ENCODE data around the gene INO80. TPM values are rescaled to one million over a fixed set of nuclear protein-coding genes. Genes with fewer than 3 reads are reported as not detected.

The INO80 gene
- total RNA-seq, 4 donors from 2014 or later, result 15.2 to 24.8 (median 22.3) TPM

DNA sequence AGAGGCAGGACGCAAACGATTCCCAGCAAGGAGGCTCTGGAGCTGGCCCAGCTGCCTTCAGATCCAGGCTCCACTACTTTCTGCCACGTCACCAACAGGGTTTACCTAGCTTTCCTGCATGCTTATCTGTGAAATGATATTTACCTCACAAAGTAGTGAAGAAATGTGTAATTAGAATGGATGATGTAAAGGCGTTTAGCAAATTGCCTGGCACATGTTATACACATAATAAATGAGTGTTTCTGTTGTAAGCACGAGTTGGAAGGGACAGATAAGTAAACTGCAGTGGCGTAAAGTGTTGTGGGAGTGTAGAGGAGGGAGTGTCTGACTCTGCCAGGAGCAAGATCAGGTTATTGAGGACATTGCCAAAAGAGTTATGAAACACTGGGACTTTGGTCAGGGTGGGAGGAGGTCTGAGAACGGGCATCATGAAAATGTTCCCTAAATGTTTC is 166.3 kb downstream of the INO80 start:
- H3K27me3 ChIP-seq, result no peaks in the 10 kb centered on the region
- H3K9me3 ChIP-seq, result no peaks in the 10 kb centered on the region
- no peaks in the 10 kb centered on the region for H3K36me3 ChIP-seq
- intact Hi-C loops (cut with DNase I), result no loop called here
- H3K4me3 ChIP-seq, result no peak overlapping the region
- 43 to 55% methylated on average over 7 of the region's 7 CpGs for WGBS, 2 donors
- no peak for DNase-seq
- TF ChIP-seq, protein P1, sequence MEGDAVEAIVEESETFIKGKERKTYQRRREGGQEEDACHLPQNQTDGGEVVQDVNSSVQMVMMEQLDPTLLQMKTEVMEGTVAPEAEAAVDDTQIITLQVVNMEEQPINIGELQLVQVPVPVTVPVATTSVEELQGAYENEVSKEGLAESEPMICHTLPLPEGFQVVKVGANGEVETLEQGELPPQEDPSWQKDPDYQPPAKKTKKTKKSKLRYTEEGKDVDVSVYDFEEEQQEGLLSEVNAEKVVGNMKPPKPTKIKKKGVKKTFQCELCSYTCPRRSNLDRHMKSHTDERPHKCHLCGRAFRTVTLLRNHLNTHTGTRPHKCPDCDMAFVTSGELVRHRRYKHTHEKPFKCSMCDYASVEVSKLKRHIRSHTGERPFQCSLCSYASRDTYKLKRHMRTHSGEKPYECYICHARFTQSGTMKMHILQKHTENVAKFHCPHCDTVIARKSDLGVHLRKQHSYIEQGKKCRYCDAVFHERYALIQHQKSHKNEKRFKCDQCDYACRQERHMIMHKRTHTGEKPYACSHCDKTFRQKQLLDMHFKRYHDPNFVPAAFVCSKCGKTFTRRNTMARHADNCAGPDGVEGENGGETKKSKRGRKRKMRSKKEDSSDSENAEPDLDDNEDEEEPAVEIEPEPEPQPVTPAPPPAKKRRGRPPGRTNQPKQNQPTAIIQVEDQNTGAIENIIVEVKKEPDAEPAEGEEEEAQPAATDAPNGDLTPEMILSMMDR (IDR thresholded peaks at IDR 0.05), result no peak
- TF ChIP-seq POLR2A (IDR thresholded peaks at IDR 0.05), result no peak
- H3K27ac ChIP-seq, result no peak overlapping the region
- H3K4me1 ChIP-seq, result peaks cover 6 to 31% (median 14%) of the 10 kb centered on the region in 3 donors

DNA sequence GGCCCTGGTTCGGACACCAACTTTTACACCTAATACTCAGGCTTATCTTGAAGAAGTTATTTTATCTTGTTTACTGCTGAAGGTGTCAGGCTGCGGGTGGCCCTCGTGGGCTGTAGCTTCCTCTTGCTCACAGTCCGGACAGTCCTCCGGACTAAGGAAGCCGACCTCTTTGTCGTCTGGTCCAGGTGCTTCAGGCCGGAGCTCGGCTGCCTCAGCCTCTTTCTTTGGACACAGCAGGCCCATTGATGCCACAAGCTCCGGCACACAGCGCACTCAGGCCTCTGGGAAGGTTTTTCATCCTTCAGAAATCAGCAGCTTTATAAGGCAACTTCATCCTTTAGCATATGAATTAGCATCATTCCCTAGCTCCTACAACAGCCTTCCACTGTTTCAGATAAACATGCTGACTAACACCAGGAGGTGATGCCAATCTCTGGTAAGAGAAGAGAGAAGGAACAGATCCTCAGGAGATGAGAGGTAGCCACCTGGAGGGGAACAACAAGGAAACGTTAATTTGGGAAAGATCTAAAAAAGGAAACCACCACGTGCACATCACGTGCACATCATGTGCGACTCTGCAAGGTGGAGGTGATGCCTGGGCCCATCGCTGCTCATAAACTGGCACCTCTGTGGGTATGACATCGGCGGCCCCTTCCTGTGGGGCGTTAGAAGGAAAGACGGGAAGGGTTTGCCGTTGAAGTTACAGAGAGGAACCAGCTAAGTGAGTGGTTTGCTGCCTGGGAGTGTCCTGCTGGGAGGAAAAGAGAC is 167.2 kb downstream of the INO80 start:
- Histone ChIP-seq H3K9me3 (no peaks in the 10 kb centered on the region), H3K36me3 (no peaks in the 10 kb centered on the region), H3K27ac (no peak overlapping the region), H3K4me3 (no peak overlapping the region), H3K4me1 (peaks cover 6 to 27% (median 12%) of the 10 kb centered on the region in 3 donors), H3K27me3 (no peaks in the 10 kb centered on the region)
- TF ChIP-seq, protein P1 (IDR thresholded peaks at IDR 0.05), result no peak
- TF ChIP-seq POLR2A (IDR thresholded peaks at IDR 0.05), result no peak
- 77 to 83% methylated on average over 14 to 20 of the region's 21 CpGs for WGBS, 2 donors
- no peak for DNase-seq
- intact Hi-C loops (cut with DNase I), result no loop called here

- Histone ChIP-seq H3K27ac (no peak overlapping the region), H3K36me3 (no peaks in the 10 kb centered on the region), H3K4me3 (no peak overlapping the region), H3K4me1 (peaks cover 22 to 41% (median 24%) of the 10 kb centered on the region in 3 donors), H3K27me3 (no peaks in the 10 kb centered on the region), H3K9me3 (no peaks in the 10 kb centered on the region)
- no peak for DNase-seq
- 87 to 92% methylated on average over 6 to 9 of the region's 11 CpGs for WGBS, 2 donors
- intact Hi-C loops (cut with DNase I), result loop anchor here (5.0 kb wide), 2 partner anchors 42 to 73 kb away; no protein-coding TSS in a partner anchor
- TF ChIP-seq, protein P1 (IDR thresholded peaks at IDR 0.05), result no peak
- TF ChIP-seq POLR2A (IDR thresholded peaks at IDR 0.05), result no peak
Measured at GRCh38 chr15:40944510-40945296, 171.4 kb downstream of the INO80 start.

DNA sequence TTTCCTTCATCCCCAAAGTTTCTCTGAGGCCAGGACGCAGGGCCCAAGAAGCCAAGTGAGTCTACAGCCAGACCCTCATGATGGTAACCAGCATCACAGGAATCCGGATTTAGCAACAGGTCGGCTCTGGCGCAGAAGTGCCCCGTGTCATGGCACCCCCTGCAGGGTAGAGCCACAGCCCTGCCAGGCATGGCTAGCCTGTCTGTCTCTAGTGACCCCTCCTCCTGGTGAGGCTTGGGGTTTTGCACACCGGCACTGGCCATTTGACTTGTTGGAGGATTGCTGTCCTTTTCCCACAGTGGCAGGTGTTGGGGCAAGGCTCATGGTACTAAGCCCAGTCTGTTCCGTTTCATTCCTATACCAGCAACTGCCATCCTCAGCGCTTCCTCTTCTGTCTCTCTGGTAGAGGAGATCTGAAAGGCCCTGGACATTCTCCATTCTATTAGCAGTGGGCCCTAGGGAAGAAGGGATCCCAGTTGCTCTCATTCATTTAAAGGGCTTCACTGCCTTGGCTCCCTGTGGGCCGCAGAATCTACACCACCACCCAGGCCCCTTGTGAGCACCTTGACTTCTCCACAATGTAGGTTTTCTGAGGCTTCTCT is 172.2 kb downstream of the INO80 start:
- DNase-seq, result no peak
- no peaks in the 10 kb centered on the region for H3K9me3 ChIP-seq
- intact Hi-C loops (cut with DNase I), result loop anchor here (5.0 kb wide), 2 partner anchors 42 to 73 kb away; no protein-coding TSS in a partner anchor
- no peak overlapping the region for H3K4me3 ChIP-seq
- no peaks in the 10 kb centered on the region for H3K36me3 ChIP-seq
- TF ChIP-seq, protein P1 (IDR thresholded peaks at IDR 0.05), result no peak
- no peak for TF ChIP-seq POLR2A (IDR thresholded peaks at IDR 0.05)
- WGBS, 2 donors, result 92 to 94% methylated on average over 3 to 5 of the region's 9 CpGs
- H3K27me3 ChIP-seq, result no peaks in the 10 kb centered on the region
- H3K27ac ChIP-seq, result no peak overlapping the region
- peaks cover 22 to 41% (median 27%) of the 10 kb centered on the region in 3 donors for H3K4me1 ChIP-seq
